ENCODE measurements around the gene KYAT1. TPM values are rescaled to one million over a fixed set of nuclear protein-coding genes. Genes with fewer than 3 reads are reported as not detected.

The KYAT1 gene
- total RNA-seq, 3 donors from 2014 or later (not counting 1 experiment from before 2014, with no cell fraction given), result 8.9 to 11.3 (median 9.1) TPM

- ATAC-seq, result peak; percentile 20 to 50 (median 36)
- 7% methylated on average over 86 of the region's 90 CpGs for WGBS (ENCODE audit: insufficient coverage)
- Histone ChIP-seq H3K27me3 (ENCODE audit: control insufficient read depth, insufficient read depth, low read length) (no peaks in the 10 kb centered on the region), H3K4me3 (ENCODE audit: low read length) (peak overlapping the region; percentile 33), H3K4me1 (ENCODE audit: control insufficient read depth, insufficient read depth, low read length) (peaks cover 19% of the 10 kb centered on the region), H3K9me3 (ENCODE audit: control insufficient read depth, insufficient read depth, low read length) (no peaks in the 10 kb centered on the region), H3K36me3 (ENCODE audit: control insufficient read depth, insufficient read depth, low read length) (peaks cover 15% of the 10 kb centered on the region), H3K27ac (ENCODE audit: low read length) (no peak overlapping the region)
- DNase-seq, result peak; percentile 42 to 74
- peak overlapping the region; percentile 74 for H3K4me3 Mint-ChIP-seq
- no peaks in the 10 kb centered on the region for H3K9me3 Mint-ChIP-seq
- H3K27ac Mint-ChIP-seq, result no peak overlapping the region
- TF ChIP-seq, protein P1, sequence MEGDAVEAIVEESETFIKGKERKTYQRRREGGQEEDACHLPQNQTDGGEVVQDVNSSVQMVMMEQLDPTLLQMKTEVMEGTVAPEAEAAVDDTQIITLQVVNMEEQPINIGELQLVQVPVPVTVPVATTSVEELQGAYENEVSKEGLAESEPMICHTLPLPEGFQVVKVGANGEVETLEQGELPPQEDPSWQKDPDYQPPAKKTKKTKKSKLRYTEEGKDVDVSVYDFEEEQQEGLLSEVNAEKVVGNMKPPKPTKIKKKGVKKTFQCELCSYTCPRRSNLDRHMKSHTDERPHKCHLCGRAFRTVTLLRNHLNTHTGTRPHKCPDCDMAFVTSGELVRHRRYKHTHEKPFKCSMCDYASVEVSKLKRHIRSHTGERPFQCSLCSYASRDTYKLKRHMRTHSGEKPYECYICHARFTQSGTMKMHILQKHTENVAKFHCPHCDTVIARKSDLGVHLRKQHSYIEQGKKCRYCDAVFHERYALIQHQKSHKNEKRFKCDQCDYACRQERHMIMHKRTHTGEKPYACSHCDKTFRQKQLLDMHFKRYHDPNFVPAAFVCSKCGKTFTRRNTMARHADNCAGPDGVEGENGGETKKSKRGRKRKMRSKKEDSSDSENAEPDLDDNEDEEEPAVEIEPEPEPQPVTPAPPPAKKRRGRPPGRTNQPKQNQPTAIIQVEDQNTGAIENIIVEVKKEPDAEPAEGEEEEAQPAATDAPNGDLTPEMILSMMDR (IDR thresholded peaks at IDR 0.05), result no peak
- intact Hi-C loops (cut with micrococcal nuclease), result loop anchor here (2.0 kb wide), 1 partner anchor 94 kb away; the partner anchor contains the start of gene ZDHHC12
- H3K27me3 Mint-ChIP-seq (ENCODE audit: low read depth in 2 of 2), result no peaks in the 10 kb centered on the region
- H3K36me3 Mint-ChIP-seq, result no peaks in the 10 kb centered on the region
- H3K4me1 Mint-ChIP-seq, result peaks cover 18 to 25% of the 10 kb centered on the region in 2 donors
Measured at GRCh38 chr9:128818839-128819715, 62.7 kb downstream of the KYAT1 start.

DNA sequence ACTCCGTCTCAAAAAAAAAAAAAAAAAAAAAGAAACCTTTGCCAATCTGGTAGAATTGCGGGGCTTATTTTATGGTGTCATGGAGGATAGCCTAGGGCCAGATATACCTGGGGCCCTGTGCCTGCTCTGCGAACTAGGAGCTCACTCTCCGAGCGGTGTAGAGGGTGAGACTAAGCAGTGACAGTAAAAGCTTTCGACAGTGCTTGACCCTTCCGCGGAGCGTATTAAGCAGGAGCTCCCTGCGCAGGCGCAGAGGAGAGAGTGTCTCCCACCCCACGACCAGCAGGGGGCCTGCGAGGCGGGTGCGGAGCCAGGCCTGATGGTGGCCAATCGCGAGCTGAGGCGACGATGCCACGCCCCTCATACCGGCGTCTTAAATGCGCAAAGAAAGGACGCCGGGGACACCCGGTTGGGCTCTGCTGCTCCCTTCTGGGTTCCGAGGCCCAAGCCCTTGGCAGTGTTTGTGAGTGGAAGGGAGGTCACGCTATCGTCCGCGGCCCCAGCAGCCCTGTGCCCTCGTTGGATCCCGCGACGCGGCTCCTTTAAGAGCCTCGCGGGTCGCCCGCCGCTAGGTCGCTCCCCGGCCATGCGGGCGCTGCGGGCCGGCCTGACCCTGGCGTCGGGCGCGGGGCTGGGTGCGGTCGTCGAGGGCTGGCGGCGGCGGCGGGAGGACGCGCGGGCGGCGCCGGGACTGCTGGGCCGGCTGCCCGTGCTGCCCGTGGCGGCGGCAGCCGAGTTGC, 63.5 kb downstream of the KYAT1 start, which contains the start of gene ENDOG:
TSS of gene ENDOG (plus strand) at position 402 of the 740 bp plus-strand sequence. CDS start at position 587, 185 bp downstream.
- Histone ChIP-seq H3K27ac (ENCODE audit: low read length) (peak within 1 kb of the TSS; percentile 64), H3K4me3 (ENCODE audit: low read length) (peak within 1 kb of the TSS; percentile 69), H3K4me1 (ENCODE audit: control insufficient read depth, insufficient read depth, low read length) (peaks cover 19% of the 10 kb centered on the region), H3K36me3 (ENCODE audit: control insufficient read depth, insufficient read depth, low read length) (peaks cover 11% of the 10 kb centered on the region), H3K27me3 (ENCODE audit: control insufficient read depth, insufficient read depth, low read length) (no peaks in the 10 kb centered on the region), H3K9me3 (ENCODE audit: control insufficient read depth, insufficient read depth, low read length) (no peaks in the 10 kb centered on the region)
- Mint-ChIP-seq H3K4me1 (peaks cover 18 to 25% of the 10 kb centered on the region in 2 donors), H3K27me3 (ENCODE audit: low read depth in 2 of 2) (no peaks in the 10 kb centered on the region), H3K4me3 (peak within 1 kb of the TSS; percentile 87), H3K36me3 (no peaks in the 10 kb centered on the region), H3K9me3 (no peaks in the 10 kb centered on the region), H3K27ac (peak within 1 kb of the TSS; percentile 59 to 79)
- intact Hi-C loops (cut with micrococcal nuclease), result loop anchor here (2.0 kb wide), 1 partner anchor 93 kb away; the partner anchor contains the start of gene ZDHHC12
- peak; percentile 98 to 99 for DNase-seq
- under 1% methylated on average over 70 of the region's 70 CpGs for WGBS (ENCODE audit: insufficient coverage)
- TF ChIP-seq, protein P1 (IDR thresholded peaks at IDR 0.05), result peak; percentile 98
- peak; percentile 95 to 98 (median 97) for ATAC-seq

DNA sequence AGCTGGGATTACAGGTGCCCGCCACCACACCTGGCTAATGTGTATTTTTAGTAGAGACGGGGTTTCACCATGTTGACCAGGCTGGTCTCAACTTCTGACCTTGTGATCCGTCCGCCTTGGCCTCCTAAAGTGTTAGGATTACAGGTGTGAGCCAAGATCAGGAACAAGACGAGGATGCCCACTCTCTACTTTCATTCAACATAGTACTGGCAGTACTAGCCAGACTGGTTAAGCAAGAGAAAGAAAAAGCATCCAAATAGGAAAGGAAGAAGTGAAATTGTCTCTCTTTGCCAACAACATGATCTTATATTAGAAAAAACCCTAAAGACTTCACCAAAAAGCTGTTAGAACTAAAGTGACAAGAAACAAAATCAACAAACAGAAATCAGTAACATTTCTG, 70.9 kb downstream of the KYAT1 start:
- H3K27me3 Mint-ChIP-seq (ENCODE audit: low read depth in 2 of 2), result no peaks in the 10 kb centered on the region
- H3K27ac Mint-ChIP-seq, result peak overlapping the region in 1 of 2 donors; percentile 51
- Histone ChIP-seq H3K36me3 (ENCODE audit: control insufficient read depth, insufficient read depth, low read length) (peaks cover 20% of the 10 kb centered on the region), H3K27ac (ENCODE audit: low read length) (no peak overlapping the region), H3K9me3 (ENCODE audit: control insufficient read depth, insufficient read depth, low read length) (no peaks in the 10 kb centered on the region), H3K4me1 (ENCODE audit: control insufficient read depth, insufficient read depth, low read length) (no peaks in the 10 kb centered on the region), H3K4me3 (ENCODE audit: low read length) (no peak overlapping the region), H3K27me3 (ENCODE audit: control insufficient read depth, insufficient read depth, low read length) (no peaks in the 10 kb centered on the region)
- no peaks in the 10 kb centered on the region for H3K36me3 Mint-ChIP-seq
- no peak for DNase-seq
- ATAC-seq, result no peak
- no peaks in the 10 kb centered on the region for H3K4me1 Mint-ChIP-seq
- WGBS (ENCODE audit: insufficient coverage), result 92% methylated on average over 4 of the region's 5 CpGs
- intact Hi-C loops (cut with micrococcal nuclease), result no loop called here
- H3K9me3 Mint-ChIP-seq, result no peaks in the 10 kb centered on the region
- TF ChIP-seq, protein P1 (IDR thresholded peaks at IDR 0.05), result no peak
- H3K4me3 Mint-ChIP-seq, result no peak overlapping the region

Measured in natural killer cell (primary cell).